Measurements from ENCODE around the gene OR2K2.

GRCh38 chr9:111362526-111362925 is 32.5 kb upstream of the OR2K2 start:
- TF ChIP-seq, protein P1, sequence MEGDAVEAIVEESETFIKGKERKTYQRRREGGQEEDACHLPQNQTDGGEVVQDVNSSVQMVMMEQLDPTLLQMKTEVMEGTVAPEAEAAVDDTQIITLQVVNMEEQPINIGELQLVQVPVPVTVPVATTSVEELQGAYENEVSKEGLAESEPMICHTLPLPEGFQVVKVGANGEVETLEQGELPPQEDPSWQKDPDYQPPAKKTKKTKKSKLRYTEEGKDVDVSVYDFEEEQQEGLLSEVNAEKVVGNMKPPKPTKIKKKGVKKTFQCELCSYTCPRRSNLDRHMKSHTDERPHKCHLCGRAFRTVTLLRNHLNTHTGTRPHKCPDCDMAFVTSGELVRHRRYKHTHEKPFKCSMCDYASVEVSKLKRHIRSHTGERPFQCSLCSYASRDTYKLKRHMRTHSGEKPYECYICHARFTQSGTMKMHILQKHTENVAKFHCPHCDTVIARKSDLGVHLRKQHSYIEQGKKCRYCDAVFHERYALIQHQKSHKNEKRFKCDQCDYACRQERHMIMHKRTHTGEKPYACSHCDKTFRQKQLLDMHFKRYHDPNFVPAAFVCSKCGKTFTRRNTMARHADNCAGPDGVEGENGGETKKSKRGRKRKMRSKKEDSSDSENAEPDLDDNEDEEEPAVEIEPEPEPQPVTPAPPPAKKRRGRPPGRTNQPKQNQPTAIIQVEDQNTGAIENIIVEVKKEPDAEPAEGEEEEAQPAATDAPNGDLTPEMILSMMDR (conservative IDR thresholded peaks at IDR 0.05 in 1 of 2, IDR thresholded peaks at IDR 0.05 in 1 of 2; ENCODE audit: extremely low read depth in 1 of 2, insufficient read depth in 1 of 2, low read depth in 1 of 2, low read length in 2 of 2), result no peak
- TF ChIP-seq EZH2 (IDR thresholded peaks at IDR 0.05; ENCODE audit: borderline replicate concordance, low read length), result no peak
